Mononuclear cell (primary cell): Measurements from ENCODE around the gene GSTT2B. TPM values are rescaled to one million over a fixed set of nuclear protein-coding genes. Genes with fewer than 3 reads are reported as not detected.

Experiments used
- total RNA-seq: library from RNA; depleted of rRNA; stranded (reverse); fragments of >200 nt; gene quantifications from one replicate; pipeline ENCODE4 v1.2.3, GENCODE V29; 2012

Gene GSTT2B
- total RNA-seq, 1 donor: not detected

Other genes with a start within 250 kb of the GSTT2B start
- gene ZNF70, start 210.1 kb downstream of the GSTT2B start, total RNA-seq: 0.52 TPM
- 0.42 TPM for gene VPREB3, start 206.8 kb downstream of the GSTT2B start, total RNA-seq
- 0.31 TPM for gene C22orf15, start 198.2 kb downstream of the GSTT2B start, total RNA-seq
- gene CHCHD10, start 193.2 kb downstream of the GSTT2B start, total RNA-seq: 9.0 TPM
- 0.94 TPM for gene MMP11, start 188.3 kb downstream of the GSTT2B start, total RNA-seq
- 31.8 TPM for gene SMARCB1, start 174.2 kb downstream of the GSTT2B start, total RNA-seq
- 1.7 TPM for gene DERL3, start 122.2 kb downstream of the GSTT2B start, total RNA-seq
- gene SLC2A11, start 103.3 kb downstream of the GSTT2B start, total RNA-seq: 7.9 TPM
- 66.7 TPM for gene MIF, start 66.8 kb downstream of the GSTT2B start, total RNA-seq
- gene DDTL, start 5.7 kb upstream of the GSTT2B start, total RNA-seq: 3.8 TPM
- gene DDT, start 13.2 kb upstream of the GSTT2B start, total RNA-seq: 45.8 TPM
- gene GSTT2, start 18.9 kb upstream of the GSTT2B start, total RNA-seq: not detected
- not detected for gene GSTT4, start 44.3 kb upstream of the GSTT2B start, total RNA-seq
- 49.7 TPM for gene CABIN1, start 50.1 kb upstream of the GSTT2B start, total RNA-seq
- 0.31 TPM for gene SUSD2, start 220.3 kb upstream of the GSTT2B start, total RNA-seq